ENCODE measurements around the gene TREML2.

TREML2 gene

GRCh38 chr6:41215777-41216176 lies 14.8 kb upstream of the TREML2 start:
- TF ChIP-seq CTCF (IDR thresholded peaks at IDR 0.05; ENCODE audit: low read depth, low read length, missing control alignments), result no peak
- Histone ChIP-seq H3K27me3 (replicated peaks) (no peaks in the 10 kb centered on the region), H3K36me3 (replicated peaks) (no peaks in the 10 kb centered on the region), H3K27ac (no peak overlapping the region), H3K4me3 (ENCODE audit: low read depth, low read length) (no peak overlapping the region)
- no peak for DNase-seq
- in situ Hi-C loops (cut with HindIII; ENCODE audit: low pct_ligation_motif_present, low sequenced_read_pairs), result no loop called here

GRCh38 chr6:41214559-41215238 lies 13.8 kb upstream of the TREML2 start:
- no peak for TF ChIP-seq CTCF (IDR thresholded peaks at IDR 0.05; ENCODE audit: low read depth, low read length, missing control alignments)
- no peak for DNase-seq
- no peaks in the 10 kb centered on the region for H3K36me3 ChIP-seq (replicated peaks)
- no peak overlapping the region for H3K4me3 ChIP-seq (ENCODE audit: low read depth, low read length)
- H3K27ac ChIP-seq, result no peak overlapping the region
- in situ Hi-C loops (cut with HindIII; ENCODE audit: low pct_ligation_motif_present, low sequenced_read_pairs), result no loop called here
- no peaks in the 10 kb centered on the region for H3K27me3 ChIP-seq (replicated peaks)

GRCh38 chr6:41209547-41210320 lies 8.8 kb upstream of the TREML2 start:
- no peak for TF ChIP-seq CTCF (IDR thresholded peaks at IDR 0.05; ENCODE audit: low read depth, low read length, missing control alignments)
- Histone ChIP-seq H3K27ac (no peak overlapping the region), H3K4me3 (ENCODE audit: low read depth, low read length) (no peak overlapping the region), H3K36me3 (replicated peaks) (no peaks in the 10 kb centered on the region), H3K27me3 (replicated peaks) (no peaks in the 10 kb centered on the region)
- DNase-seq, result no peak
- in situ Hi-C loops (cut with HindIII; ENCODE audit: low pct_ligation_motif_present, low sequenced_read_pairs), result no loop called here

- Histone ChIP-seq H3K4me3 (ENCODE audit: low read depth, low read length) (no peak overlapping the region), H3K36me3 (replicated peaks) (no peaks in the 10 kb centered on the region), H3K27me3 (replicated peaks) (no peaks in the 10 kb centered on the region), H3K27ac (no peak overlapping the region)
- no peak for DNase-seq
- in situ Hi-C loops (cut with HindIII; ENCODE audit: low pct_ligation_motif_present, low sequenced_read_pairs), result no loop called here
- no peak for TF ChIP-seq CTCF (IDR thresholded peaks at IDR 0.05; ENCODE audit: low read depth, low read length, missing control alignments)
These were observed 7.6 kb upstream of the TREML2 start for GRCh38 chr6:41208439-41209106.

- no peak for TF ChIP-seq CTCF (IDR thresholded peaks at IDR 0.05; ENCODE audit: low read depth, low read length, missing control alignments)
- no peak for DNase-seq
- Histone ChIP-seq H3K4me3 (ENCODE audit: low read depth, low read length) (no peak overlapping the region), H3K27me3 (replicated peaks) (no peaks in the 10 kb centered on the region), H3K27ac (no peak overlapping the region), H3K36me3 (replicated peaks) (no peaks in the 10 kb centered on the region)
- in situ Hi-C loops (cut with HindIII; ENCODE audit: low pct_ligation_motif_present, low sequenced_read_pairs), result no loop called here
These were observed 3.2 kb upstream of the TREML2 start for GRCh38 chr6:41204156-41204555.

Data from brain microvascular endothelial cell (primary cell).